SK-N-MC (cell line): ENCODE measurements around the gene ARAP3.

ENCODE experiments used
- DNase-seq: peaks from one replicate; pipeline ENCODE4 v3.0.0-alpha.2; 2011; ENCODE audit warnings: low read depth, low spot score
- H3K27ac ChIP-seq: fragments of 200-600 bp; sonication (generic); 2 replicates; pipeline ENCODE4 v1.5.1; 2016; ENCODE audit warnings: mixed run types
- H3K36me3 ChIP-seq: fragments of 200-600 bp; sonication (generic); 2 replicates; pipeline ENCODE4 v1.6.1; 2017; ENCODE audit warnings: antibody characterized with exemption, low read length, mixed read lengths; ENCODE audit not compliant: insufficient read depth
- H3K4me3 ChIP-seq: fragments of 200-600 bp; sonication (generic); 2 replicates; pipeline ENCODE4 v1.5.1; 2016
- H3K9ac ChIP-seq: fragments of 200-600 bp; sonication (generic); 2 replicates; pipeline ENCODE4 v1.8.0; 2017; ENCODE audit warnings: mixed run types, mixed read lengths; ENCODE audit not compliant: insufficient read length
- H3K9me3 ChIP-seq: fragments of 200-600 bp; sonication (generic); 2 replicates; pipeline ENCODE4 v1.6.1; 2017; ENCODE audit warnings: low read depth, mild to moderate bottlenecking, antibody characterized with exemption, low read length, moderate library complexity, mixed read lengths
- EZH2 ChIP-seq: fragments of 200-600 bp; sonication (generic); IDR thresholded peaks from one replicate; pipeline ENCODE4 v1.6.1; 2017; ENCODE audit warnings: antibody characterized with exemption
- FOXP2 ChIP-seq: optimal IDR thresholded peaks from 2 replicates; pipeline ENCODE3; 2011; ENCODE audit warnings: mild to moderate bottlenecking, moderate library complexity; ENCODE audit not compliant: insufficient read depth; ENCODE audit errors: extremely low read length, control extremely low read depth
- POLR2AphosphoS5 ChIP-seq: IDR thresholded peaks from 2 replicates; pipeline ENCODE4 v1.6.1; 2012; ENCODE audit warnings: mild to moderate bottlenecking, low read depth, low read length, borderline replicate concordance

ARAP3 gene

GRCh38 chr5:141628175-141628788 is 53.7 kb downstream of the ARAP3 start:
- H3K9ac ChIP-seq = no peak overlapping the region
- no peak for DNase-seq
- H3K4me3 ChIP-seq = no peak overlapping the region
- H3K9me3 ChIP-seq = no peaks in the 10 kb centered on the region
- no peak overlapping the region for H3K27ac ChIP-seq
- peaks cover 73% of the 10 kb centered on the region for H3K36me3 ChIP-seq
- TF ChIP-seq FOXP2 = no peak
- TF ChIP-seq POLR2AphosphoS5 = no peak
- TF ChIP-seq EZH2 = no peak

- H3K27ac ChIP-seq = peak overlapping the region; percentile 78
- DNase-seq = no peak
- H3K36me3 ChIP-seq = peaks cover 70% of the 10 kb centered on the region
- no peaks in the 10 kb centered on the region for H3K9me3 ChIP-seq
- TF ChIP-seq POLR2AphosphoS5 (no peak), FOXP2 (no peak), EZH2 (no peak)
- peak overlapping the region; percentile 20; the same call in 1 of the 2 replicates for H3K4me3 ChIP-seq
- H3K9ac ChIP-seq = no peak overlapping the region
Measured at GRCh38 chr5:141623611-141624010, 58.4 kb downstream of the ARAP3 start.

GRCh38 chr5:141623186-141623585 is 58.8 kb downstream of the ARAP3 start:
- no peak for DNase-seq
- no peak for TF ChIP-seq EZH2
- TF ChIP-seq POLR2AphosphoS5 = no peak
- H3K36me3 ChIP-seq = peaks cover 65% of the 10 kb centered on the region
- H3K9ac ChIP-seq = no peak overlapping the region
- peak overlapping the region; percentile 78 for H3K27ac ChIP-seq
- H3K4me3 ChIP-seq = peak overlapping the region; percentile 20; the same call in 1 of the 2 replicates
- H3K9me3 ChIP-seq = no peaks in the 10 kb centered on the region

GRCh38 chr5:141618804-141619554 is 63.1 kb downstream of the ARAP3 start, which contains the start of gene DIAPH1:
TSS of gene DIAPH1 (minus strand) at chr5:141619000. CDS start at chr5:141618914, 86 bp downstream.
- peak within 1 kb of the TSS; percentile 63 for H3K27ac ChIP-seq
- no peaks in the 10 kb centered on the region for H3K9me3 ChIP-seq
- TF ChIP-seq FOXP2 = no peak
- peak; percentile 56; the same call in 1 of the 2 replicates for TF ChIP-seq POLR2AphosphoS5
- TF ChIP-seq EZH2 = no peak
- H3K4me3 ChIP-seq = peak within 1 kb of the TSS; percentile 93
- H3K9ac ChIP-seq = peak within 1 kb of the TSS; percentile 91
- H3K36me3 ChIP-seq = peaks cover 44% of the 10 kb centered on the region
- peak; percentile 66 for DNase-seq

- Histone ChIP-seq H3K9me3 (no peaks in the 10 kb centered on the region), H3K36me3 (peaks cover 36% of the 10 kb centered on the region), H3K27ac (no peak overlapping the region; the same call in 1 of the 2 replicates), H3K9ac (peak overlapping the region; percentile 91), H3K4me3 (peak overlapping the region; percentile 93)
- no peak for DNase-seq
- TF ChIP-seq EZH2 (no peak), POLR2AphosphoS5 (no peak), FOXP2 (no peak)
Measured at GRCh38 chr5:141618030-141618803, 63.8 kb downstream of the ARAP3 start.

GRCh38 chr5:141617682-141618029 is 64.4 kb downstream of the ARAP3 start:
- Histone ChIP-seq H3K9ac (peak overlapping the region; percentile 91), H3K27ac (no peak overlapping the region), H3K4me3 (peak overlapping the region; percentile 93), H3K9me3 (no peaks in the 10 kb centered on the region), H3K36me3 (peaks cover 35% of the 10 kb centered on the region)
- no peak for DNase-seq
- TF ChIP-seq EZH2 (no peak), POLR2AphosphoS5 (no peak), FOXP2 (no peak)

GRCh38 chr5:141617128-141617527 is 64.9 kb downstream of the ARAP3 start:
- H3K9ac ChIP-seq = peak overlapping the region; percentile 91

GRCh38 chr5:141615991-141616720 is 65.9 kb downstream of the ARAP3 start:
- Histone ChIP-seq H3K36me3 (peaks cover 27% of the 10 kb centered on the region; the same call in 1 of the 2 replicates), H3K9me3 (no peaks in the 10 kb centered on the region), H3K9ac (no peak overlapping the region), H3K4me3 (no peak overlapping the region), H3K27ac (no peak overlapping the region)
- TF ChIP-seq FOXP2 (no peak), EZH2 (no peak), POLR2AphosphoS5 (no peak)
- DNase-seq = no peak

More at GRCh38 chr5:141617128-141617527, 64.9 kb downstream of the ARAP3 start:
- Histone ChIP-seq H3K27ac (no peak overlapping the region), H3K9me3 (no peaks in the 10 kb centered on the region), H3K4me3 (peak overlapping the region; percentile 93), H3K36me3 (peaks cover 30% of the 10 kb centered on the region)
- no peak for DNase-seq
- TF ChIP-seq FOXP2 = no peak
- no peak for TF ChIP-seq POLR2AphosphoS5
- TF ChIP-seq EZH2 = no peak
